Suprapubic skin (tissue), 4 donors: ENCODE measurements around the gene ITSN2. TPM values are rescaled to one million over a fixed set of nuclear protein-coding genes. Genes with fewer than 3 reads are reported as not detected.
"Not testable (repeated sequence)": the region's sequence is repeated elsewhere in the genome, so short reads cannot be mapped to it uniquely, and the experiment has no call there.

ENCODE experiments used
- DNase-seq, 2 donors: peaks; one replicate each; pipeline ENCODE4 v3.0.0-alpha.2; 2019; ENCODE audit warnings: low spot score in 2 of 2
- H3K27ac ChIP-seq: fragments of 200-600 bp; sonication (generic); one replicate; pipeline ENCODE4 v1.5.1; 2019
- H3K27me3 ChIP-seq: fragments of 200-600 bp; sonication (generic); one replicate; pipeline ENCODE4 v1.5.1; 2019
- H3K36me3 ChIP-seq: fragments of 200-600 bp; sonication (generic); one replicate; pipeline ENCODE4 v1.5.1; 2019
- H3K4me1 ChIP-seq: fragments of 200-600 bp; sonication (generic); one replicate; pipeline ENCODE4 v1.5.1; 2019
- H3K4me3 ChIP-seq: fragments of 200-600 bp; sonication (generic); one replicate; pipeline ENCODE4 v1.5.1; 2019; ENCODE audit warnings: mild to moderate bottlenecking
- H3K9me3 ChIP-seq: fragments of 200-600 bp; sonication (generic); one replicate; pipeline ENCODE4 v1.5.1; 2019
- EP300 ChIP-seq: sonication (generic); formaldehyde crosslinking; IDR thresholded peaks from one replicate; pipeline ENCODE4 v1.6.1; 2017; ENCODE audit warnings: antibody characterized with exemption
- POLR2A ChIP-seq, 2 donors: fragments of 450-650 bp; IDR thresholded peaks; one replicate each; pipeline ENCODE4 v1.6.1; 2017; ENCODE audit warnings: antibody characterized with exemption in 2 of 2, mild to moderate bottlenecking in 2 of 2, moderate library complexity in 2 of 2
- POLR2AphosphoS5 ChIP-seq, 3 donors: sonication (generic); formaldehyde crosslinking; IDR thresholded peaks; one replicate each; pipeline ENCODE4 v1.6.1; 2017; ENCODE audit warnings: antibody characterized with exemption in 3 of 3
- WGBS: methylation state at CpG from one replicate; pipeline ENCODE4 v1.1.5; 2018; 5-methylcytosine and 5-hydroxymethylcytosine counted together
- total RNA-seq, 4 donors: library from RNA; depleted of rRNA; stranded (reverse); fragments of >200 nt; gene quantifications; one replicate each; pipeline ENCODE4 v1.1.0, GENCODE V29; 2016
- TF ChIP-seq, protein P1 (sequence below), 2 donors: fragments of 200-600 bp in 1 of 2; fragments of 450-650 bp in 1 of 2; sonication (generic) in 1 of 2; IDR thresholded peaks; one replicate each; pipeline ENCODE4 v1.5.1; 2016 to 2019; ENCODE audit warnings: antibody characterized with exemption in 2 of 2, mild to moderate bottlenecking in 1 of 2, moderate library complexity in 1 of 2

The ITSN2 gene
- total RNA-seq, 4 donors from 2014 or later: 65.8 to 92.6 (median 69.7) TPM

DNA sequence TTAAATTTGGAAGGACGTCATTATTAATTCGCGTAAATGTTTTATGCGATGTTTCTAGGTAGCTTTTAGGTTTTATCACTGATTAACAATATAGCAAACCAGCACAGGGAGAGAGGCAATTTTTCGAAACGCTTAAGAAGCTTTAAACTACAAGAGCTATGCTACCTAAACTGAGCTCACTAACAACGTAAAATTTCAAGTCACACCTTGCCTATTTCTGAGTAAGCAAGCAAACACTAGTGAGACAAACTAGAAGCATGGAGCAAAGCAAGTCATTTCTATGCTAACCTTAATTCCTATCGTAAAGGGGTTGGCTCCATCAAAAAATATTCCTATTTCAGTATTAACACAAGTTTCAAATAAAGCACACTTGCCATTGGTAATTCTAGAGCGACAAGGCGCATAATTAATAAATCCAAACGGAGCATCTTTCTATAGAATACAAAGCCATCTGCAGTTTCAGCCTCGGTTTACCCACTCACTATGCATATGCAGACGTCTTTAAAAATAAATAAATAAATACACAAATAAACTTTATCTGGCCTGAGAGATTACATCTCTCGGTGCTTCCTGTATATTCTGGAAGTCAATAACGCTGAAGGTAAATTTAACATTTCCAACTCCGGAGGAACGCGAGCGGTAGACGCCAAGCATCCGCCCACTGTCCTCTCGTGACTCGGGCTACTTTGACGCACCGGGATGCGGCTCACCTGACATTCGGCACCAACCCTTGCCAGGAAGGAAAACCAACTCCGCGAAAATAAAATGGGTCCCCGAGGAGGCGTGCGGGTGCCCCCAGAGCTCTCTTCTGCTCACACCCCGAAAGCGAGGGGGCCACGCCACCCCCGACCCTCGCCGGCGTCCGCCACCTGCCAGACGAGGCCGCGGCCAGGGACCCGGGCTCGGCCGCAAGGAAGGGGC lies 947 bp downstream of the ITSN2 start:
- peak in 1 of 2 donors; percentile 71 for DNase-seq
- Histone ChIP-seq H3K36me3 (no peaks in the 10 kb centered on the region), H3K4me1 (peaks cover 37% of the 10 kb centered on the region), H3K9me3 (no peaks in the 10 kb centered on the region), H3K27ac (peak overlapping the region; percentile 94), H3K27me3 (no peaks in the 10 kb centered on the region), H3K4me3 (peak overlapping the region; percentile 84)
- 11% methylated on average over 27 of the region's 46 CpGs for WGBS
- TF ChIP-seq EP300: no peak

DNA sequence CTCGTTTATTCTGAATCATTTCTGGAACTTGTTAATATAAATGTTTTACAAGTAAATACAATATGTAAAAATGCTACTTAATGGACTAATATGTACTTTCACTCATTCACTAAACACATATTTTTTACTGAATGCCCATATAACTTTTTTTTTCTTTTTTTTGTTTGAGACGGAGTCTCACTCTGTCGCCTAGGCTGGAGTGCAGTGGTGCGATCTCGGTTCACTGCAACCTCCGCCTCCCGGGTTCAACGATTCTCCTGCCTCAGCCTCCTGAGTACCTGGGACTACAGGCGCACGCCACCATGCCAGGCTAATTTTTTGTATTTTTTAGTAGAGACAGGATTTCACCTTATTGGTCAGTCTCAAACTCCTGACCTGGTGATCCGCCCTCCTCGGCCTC lies 2.6 kb downstream of the ITSN2 start:
- not testable (repeated sequence) for H3K27ac ChIP-seq, DNase-seq, H3K9me3 ChIP-seq, H3K4me3 ChIP-seq, H3K36me3 ChIP-seq, H3K27me3 ChIP-seq
- WGBS: 92% methylated on average over 12 of the region's 12 CpGs
- H3K4me1 ChIP-seq: peaks cover 42% of the 10 kb centered on the region

DNA sequence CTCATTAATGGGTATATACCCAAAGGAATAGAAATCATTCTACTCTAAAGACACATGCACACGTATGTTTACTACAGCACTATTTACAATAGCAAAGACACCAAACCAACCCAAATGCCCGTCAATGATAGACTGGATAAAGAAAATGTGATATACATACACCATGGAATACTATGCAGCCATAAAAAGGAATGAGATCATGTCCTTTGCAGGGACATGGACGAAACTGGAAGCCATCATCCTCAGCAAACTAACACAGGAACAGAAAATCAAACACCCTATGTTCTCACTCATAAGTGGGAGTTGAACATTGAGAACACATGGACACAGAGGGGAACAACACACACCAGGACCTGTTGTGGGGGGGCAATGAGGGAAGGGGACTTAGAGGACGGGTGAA lies 3.2 kb downstream of the ITSN2 start:
- not testable (repeated sequence) for H3K36me3 ChIP-seq, H3K27ac ChIP-seq, DNase-seq, H3K4me3 ChIP-seq, H3K9me3 ChIP-seq, H3K27me3 ChIP-seq
- 100% methylated on average over 4 of the region's 4 CpGs for WGBS
- H3K4me1 ChIP-seq: peaks cover 42% of the 10 kb centered on the region

DNA sequence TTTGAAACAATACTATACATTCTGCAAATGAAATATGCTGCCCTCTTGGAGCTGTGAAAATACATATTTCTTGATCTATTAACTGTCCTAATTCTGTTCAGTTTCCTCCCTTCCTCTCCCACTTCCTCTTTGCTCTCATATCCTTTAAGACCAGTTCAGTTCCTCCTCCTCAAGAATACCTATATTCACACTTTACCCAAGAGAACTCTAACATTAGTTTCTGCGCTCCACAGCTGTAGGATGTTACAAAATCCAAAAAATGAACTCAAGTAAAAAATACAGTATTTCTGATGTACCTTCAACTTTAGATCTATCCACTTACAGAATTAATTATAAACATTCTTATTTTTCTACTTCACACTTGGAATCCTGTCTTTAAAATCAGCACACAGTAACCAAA lies 5.4 kb downstream of the ITSN2 start:
- 95% methylated on average over 1 of the region's 1 CpG for WGBS
- no peak for TF ChIP-seq EP300
- no peak for TF ChIP-seq POLR2AphosphoS5 (IDR thresholded peaks at IDR 0.05)
- TF ChIP-seq, protein P1, sequence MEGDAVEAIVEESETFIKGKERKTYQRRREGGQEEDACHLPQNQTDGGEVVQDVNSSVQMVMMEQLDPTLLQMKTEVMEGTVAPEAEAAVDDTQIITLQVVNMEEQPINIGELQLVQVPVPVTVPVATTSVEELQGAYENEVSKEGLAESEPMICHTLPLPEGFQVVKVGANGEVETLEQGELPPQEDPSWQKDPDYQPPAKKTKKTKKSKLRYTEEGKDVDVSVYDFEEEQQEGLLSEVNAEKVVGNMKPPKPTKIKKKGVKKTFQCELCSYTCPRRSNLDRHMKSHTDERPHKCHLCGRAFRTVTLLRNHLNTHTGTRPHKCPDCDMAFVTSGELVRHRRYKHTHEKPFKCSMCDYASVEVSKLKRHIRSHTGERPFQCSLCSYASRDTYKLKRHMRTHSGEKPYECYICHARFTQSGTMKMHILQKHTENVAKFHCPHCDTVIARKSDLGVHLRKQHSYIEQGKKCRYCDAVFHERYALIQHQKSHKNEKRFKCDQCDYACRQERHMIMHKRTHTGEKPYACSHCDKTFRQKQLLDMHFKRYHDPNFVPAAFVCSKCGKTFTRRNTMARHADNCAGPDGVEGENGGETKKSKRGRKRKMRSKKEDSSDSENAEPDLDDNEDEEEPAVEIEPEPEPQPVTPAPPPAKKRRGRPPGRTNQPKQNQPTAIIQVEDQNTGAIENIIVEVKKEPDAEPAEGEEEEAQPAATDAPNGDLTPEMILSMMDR (IDR thresholded peaks at IDR 0.05): no peak
- no peak for TF ChIP-seq POLR2A (IDR thresholded peaks at IDR 0.05)
- H3K4me1 ChIP-seq: peaks cover 46% of the 10 kb centered on the region
- no peaks in the 10 kb centered on the region for H3K36me3 ChIP-seq
- H3K9me3 ChIP-seq: no peaks in the 10 kb centered on the region
- no peak for DNase-seq
- H3K27me3 ChIP-seq: no peaks in the 10 kb centered on the region
- H3K27ac ChIP-seq: no peak overlapping the region
- H3K4me3 ChIP-seq: no peak overlapping the region

DNA sequence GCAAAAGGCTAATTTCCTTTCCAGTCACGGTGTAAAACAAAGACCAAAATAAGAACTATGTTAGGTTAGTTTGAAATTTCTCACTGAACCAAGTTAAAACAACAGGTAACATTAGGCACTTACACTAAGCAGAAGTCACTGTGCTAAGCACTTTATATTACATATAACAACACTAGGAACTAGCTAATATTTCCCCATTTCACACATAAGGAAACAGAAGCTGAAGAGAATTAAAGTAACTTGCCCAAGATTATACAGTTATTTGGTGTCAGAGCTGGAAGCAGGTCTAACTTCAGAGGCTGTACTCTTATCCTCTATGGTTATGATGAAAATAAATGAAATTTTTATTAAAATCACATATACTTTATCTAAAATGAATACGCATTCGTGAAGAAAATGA lies 5.9 kb downstream of the ITSN2 start:
- no peaks in the 10 kb centered on the region for H3K27me3 ChIP-seq
- no peak overlapping the region for H3K4me3 ChIP-seq
- no peaks in the 10 kb centered on the region for H3K36me3 ChIP-seq
- H3K27ac ChIP-seq: no peak overlapping the region
- peaks cover 46% of the 10 kb centered on the region for H3K4me1 ChIP-seq
- H3K9me3 ChIP-seq: no peaks in the 10 kb centered on the region
- 84% methylated on average over 3 of the region's 3 CpGs for WGBS
- TF ChIP-seq POLR2AphosphoS5 (IDR thresholded peaks at IDR 0.05) (no peak), POLR2A (IDR thresholded peaks at IDR 0.05) (no peak), EP300 (no peak)
- TF ChIP-seq, protein P1 (IDR thresholded peaks at IDR 0.05): no peak
- DNase-seq: no peak

DNA sequence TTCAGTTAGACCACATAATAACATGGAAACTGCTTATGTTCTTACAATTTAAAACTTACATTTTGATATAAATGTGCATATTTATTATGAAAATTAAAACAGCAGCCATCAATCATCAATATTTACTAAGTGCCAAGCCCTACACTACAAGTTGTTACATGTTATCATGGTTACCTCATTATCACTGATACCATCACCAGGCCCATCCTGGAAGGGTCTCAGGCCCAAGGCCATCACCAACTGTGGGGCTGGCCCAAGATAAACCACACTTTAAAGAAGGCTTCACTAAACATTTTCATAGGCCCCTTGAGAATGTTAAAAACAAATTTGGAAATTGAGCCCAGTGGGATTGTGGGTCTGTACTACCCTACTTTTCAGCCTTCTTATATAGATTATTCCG lies 6.4 kb downstream of the ITSN2 start:
- Histone ChIP-seq H3K4me1 (peaks cover 42% of the 10 kb centered on the region), H3K36me3 (no peaks in the 10 kb centered on the region), H3K27ac (no peak overlapping the region), H3K4me3 (no peak overlapping the region), H3K9me3 (no peaks in the 10 kb centered on the region), H3K27me3 (no peaks in the 10 kb centered on the region)
- TF ChIP-seq, protein P1 (IDR thresholded peaks at IDR 0.05): no peak
- no peak for TF ChIP-seq POLR2AphosphoS5 (IDR thresholded peaks at IDR 0.05)
- TF ChIP-seq EP300: no peak
- no peak for TF ChIP-seq POLR2A (IDR thresholded peaks at IDR 0.05)
- DNase-seq: no peak
- 86% methylated on average over 1 of the region's 1 CpG for WGBS
